ENCODE results near the gene CAPN1. TPM values are rescaled to one million over a fixed set of nuclear protein-coding genes. Genes with fewer than 3 reads are reported as not detected.

Gene CAPN1
- total and polyA plus RNA-seq, 2 of the 13 experiments (the other 11 are each of a cell fraction or from before 2014, with no cell fraction given), result 57.3 to 82.6 TPM

DNA sequence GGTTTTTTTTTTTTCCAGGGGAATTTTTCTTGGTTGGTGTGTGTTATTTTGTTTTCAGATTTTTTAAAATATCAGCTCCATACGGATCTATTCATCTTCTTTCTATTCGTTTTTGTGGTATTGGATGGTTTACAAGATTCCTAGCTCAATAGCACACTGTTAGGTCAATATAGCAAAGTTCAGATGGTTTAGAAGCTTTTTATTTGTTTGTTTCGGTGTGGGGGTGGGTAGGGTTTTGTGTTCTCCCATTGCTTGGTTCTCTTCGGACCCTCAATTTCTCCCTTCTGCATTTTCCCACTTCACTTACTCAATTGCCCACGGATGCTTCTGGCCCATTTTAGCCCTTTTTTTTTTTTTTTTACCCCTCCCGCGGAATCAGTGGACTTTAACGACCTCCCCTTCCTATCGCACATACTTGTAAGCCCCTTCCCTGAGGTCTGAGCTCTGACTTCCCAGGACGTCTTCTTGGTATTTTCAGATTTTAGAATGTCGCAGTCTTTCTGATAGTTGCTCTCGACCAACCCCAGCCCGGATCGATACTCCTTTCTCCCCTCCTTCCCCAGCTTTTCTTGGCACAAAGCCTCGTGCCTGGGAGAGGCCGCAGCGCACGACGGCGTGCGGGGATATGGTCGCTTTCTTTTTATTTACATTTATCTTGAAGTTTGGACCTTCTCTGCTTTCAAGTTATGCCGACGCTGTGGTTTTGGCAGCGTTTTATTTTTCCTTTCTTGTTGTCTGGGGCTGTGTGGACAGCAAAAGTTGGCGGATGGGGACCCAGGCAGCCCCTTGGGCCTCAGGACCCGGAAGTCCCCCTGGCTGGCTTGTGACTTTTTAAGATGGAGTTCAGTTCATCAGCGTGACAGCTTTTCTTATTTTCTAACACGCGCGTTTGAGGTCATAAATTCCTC lies 16.1 kb upstream of the CAPN1 start (continued):
- TF ChIP-seq, protein P1, sequence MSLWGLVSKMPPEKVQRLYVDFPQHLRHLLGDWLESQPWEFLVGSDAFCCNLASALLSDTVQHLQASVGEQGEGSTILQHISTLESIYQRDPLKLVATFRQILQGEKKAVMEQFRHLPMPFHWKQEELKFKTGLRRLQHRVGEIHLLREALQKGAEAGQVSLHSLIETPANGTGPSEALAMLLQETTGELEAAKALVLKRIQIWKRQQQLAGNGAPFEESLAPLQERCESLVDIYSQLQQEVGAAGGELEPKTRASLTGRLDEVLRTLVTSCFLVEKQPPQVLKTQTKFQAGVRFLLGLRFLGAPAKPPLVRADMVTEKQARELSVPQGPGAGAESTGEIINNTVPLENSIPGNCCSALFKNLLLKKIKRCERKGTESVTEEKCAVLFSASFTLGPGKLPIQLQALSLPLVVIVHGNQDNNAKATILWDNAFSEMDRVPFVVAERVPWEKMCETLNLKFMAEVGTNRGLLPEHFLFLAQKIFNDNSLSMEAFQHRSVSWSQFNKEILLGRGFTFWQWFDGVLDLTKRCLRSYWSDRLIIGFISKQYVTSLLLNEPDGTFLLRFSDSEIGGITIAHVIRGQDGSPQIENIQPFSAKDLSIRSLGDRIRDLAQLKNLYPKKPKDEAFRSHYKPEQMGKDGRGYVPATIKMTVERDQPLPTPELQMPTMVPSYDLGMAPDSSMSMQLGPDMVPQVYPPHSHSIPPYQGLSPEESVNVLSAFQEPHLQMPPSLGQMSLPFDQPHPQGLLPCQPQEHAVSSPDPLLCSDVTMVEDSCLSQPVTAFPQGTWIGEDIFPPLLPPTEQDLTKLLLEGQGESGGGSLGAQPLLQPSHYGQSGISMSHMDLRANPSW (CRISPR knock-in tag; IDR thresholded peaks at IDR 0.05; ENCODE audit: borderline replicate concordance), result no peak
- no peak for TF ChIP-seq HOXD1 (CRISPR knock-in tag; IDR thresholded peaks at IDR 0.05)
- no peak for TF ChIP-seq JDP2 (CRISPR knock-in tag; IDR thresholded peaks at IDR 0.05; ENCODE audit: borderline replicate concordance)
- TF ChIP-seq GFI1 (CRISPR knock-in tag; IDR thresholded peaks at IDR 0.05; ENCODE audit: borderline replicate concordance), result peak; percentile 53; the same call in 1 of the 2 replicates
- peak; percentile 72 for TF ChIP-seq FOXK2 (IDR thresholded peaks at IDR 0.05)
- TF ChIP-seq, protein P2, sequence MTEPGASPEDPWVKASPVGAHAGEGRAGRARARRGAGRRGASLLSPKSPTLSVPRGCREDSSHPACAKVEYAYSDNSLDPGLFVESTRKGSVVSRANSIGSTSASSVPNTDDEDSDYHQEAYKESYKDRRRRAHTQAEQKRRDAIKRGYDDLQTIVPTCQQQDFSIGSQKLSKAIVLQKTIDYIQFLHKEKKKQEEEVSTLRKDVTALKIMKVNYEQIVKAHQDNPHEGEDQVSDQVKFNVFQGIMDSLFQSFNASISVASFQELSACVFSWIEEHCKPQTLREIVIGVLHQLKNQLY (CRISPR knock-in tag; IDR thresholded peaks at IDR 0.05), result peak; percentile 61; the same call in 1 of the 2 replicates
- no peak for TF ChIP-seq KLF15 (CRISPR knock-in tag; IDR thresholded peaks at IDR 0.05; ENCODE audit: borderline replicate concordance)
- no peak for TF ChIP-seq ZFAT (CRISPR knock-in tag; conservative IDR thresholded peaks at IDR 0.05)
- no peak for TF ChIP-seq ZKSCAN5 (CRISPR knock-in tag; IDR thresholded peaks at IDR 0.05)
- TF ChIP-seq, protein P3, sequence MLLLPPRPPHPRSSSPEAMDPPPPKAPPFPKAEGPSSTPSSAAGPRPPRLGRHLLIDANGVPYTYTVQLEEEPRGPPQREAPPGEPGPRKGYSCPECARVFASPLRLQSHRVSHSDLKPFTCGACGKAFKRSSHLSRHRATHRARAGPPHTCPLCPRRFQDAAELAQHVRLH (CRISPR knock-in tag; IDR thresholded peaks at IDR 0.05; ENCODE audit: borderline replicate concordance, low read depth), result no peak
- no peak for TF ChIP-seq NBN (conservative IDR thresholded peaks at IDR 0.05)
- no peak for TF ChIP-seq ZNF619 (CRISPR knock-in tag; IDR thresholded peaks at IDR 0.05)
- no peak for TF ChIP-seq ZNF891 (CRISPR knock-in tag; IDR thresholded peaks at IDR 0.05)
- TF ChIP-seq, protein P4, sequence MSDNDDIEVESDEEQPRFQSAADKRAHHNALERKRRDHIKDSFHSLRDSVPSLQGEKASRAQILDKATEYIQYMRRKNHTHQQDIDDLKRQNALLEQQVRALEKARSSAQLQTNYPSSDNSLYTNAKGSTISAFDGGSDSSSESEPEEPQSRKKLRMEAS (IDR thresholded peaks at IDR 0.05), result peak; percentile 96
- TF ChIP-seq ZNF136 (CRISPR knock-in tag; IDR thresholded peaks at IDR 0.05; ENCODE audit: low read depth), result 0 out of 2 replicates have a peak, but pooled peaks have one; percentile 82
- TF ChIP-seq ZFP41 (CRISPR knock-in tag; IDR thresholded peaks at IDR 0.05; ENCODE audit: borderline replicate concordance), result no peak
- TF ChIP-seq, protein P5, sequence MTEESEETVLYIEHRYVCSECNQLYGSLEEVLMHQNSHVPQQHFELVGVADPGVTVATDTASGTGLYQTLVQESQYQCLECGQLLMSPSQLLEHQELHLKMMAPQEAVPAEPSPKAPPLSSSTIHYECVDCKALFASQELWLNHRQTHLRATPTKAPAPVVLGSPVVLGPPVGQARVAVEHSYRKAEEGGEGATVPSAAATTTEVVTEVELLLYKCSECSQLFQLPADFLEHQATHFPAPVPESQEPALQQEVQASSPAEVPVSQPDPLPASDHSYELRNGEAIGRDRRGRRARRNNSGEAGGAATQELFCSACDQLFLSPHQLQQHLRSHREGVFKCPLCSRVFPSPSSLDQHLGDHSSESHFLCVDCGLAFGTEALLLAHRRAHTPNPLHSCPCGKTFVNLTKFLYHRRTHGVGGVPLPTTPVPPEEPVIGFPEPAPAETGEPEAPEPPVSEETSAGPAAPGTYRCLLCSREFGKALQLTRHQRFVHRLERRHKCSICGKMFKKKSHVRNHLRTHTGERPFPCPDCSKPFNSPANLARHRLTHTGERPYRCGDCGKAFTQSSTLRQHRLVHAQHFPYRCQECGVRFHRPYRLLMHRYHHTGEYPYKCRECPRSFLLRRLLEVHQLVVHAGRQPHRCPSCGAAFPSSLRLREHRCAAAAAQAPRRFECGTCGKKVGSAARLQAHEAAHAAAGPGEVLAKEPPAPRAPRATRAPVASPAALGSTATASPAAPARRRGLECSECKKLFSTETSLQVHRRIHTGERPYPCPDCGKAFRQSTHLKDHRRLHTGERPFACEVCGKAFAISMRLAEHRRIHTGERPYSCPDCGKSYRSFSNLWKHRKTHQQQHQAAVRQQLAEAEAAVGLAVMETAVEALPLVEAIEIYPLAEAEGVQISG (CRISPR knock-in tag; IDR thresholded peaks at IDR 0.05), result peak; percentile 70
- peak; percentile 33; the same call in 1 of the 2 replicates for TF ChIP-seq NFKB2 (CRISPR knock-in tag; IDR thresholded peaks at IDR 0.05; ENCODE audit: borderline replicate concordance)
- TF ChIP-seq, protein P6, sequence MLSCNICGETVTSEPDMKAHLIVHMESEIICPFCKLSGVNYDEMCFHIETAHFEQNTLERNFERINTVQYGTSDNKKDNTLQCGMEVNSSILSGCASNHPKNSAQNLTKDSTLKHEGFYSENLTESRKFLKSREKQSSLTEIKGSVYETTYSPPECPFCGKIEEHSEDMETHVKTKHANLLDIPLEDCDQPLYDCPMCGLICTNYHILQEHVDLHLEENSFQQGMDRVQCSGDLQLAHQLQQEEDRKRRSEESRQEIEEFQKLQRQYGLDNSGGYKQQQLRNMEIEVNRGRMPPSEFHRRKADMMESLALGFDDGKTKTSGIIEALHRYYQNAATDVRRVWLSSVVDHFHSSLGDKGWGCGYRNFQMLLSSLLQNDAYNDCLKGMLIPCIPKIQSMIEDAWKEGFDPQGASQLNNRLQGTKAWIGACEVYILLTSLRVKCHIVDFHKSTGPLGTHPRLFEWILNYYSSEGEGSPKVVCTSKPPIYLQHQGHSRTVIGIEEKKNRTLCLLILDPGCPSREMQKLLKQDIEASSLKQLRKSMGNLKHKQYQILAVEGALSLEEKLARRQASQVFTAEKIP (CRISPR knock-in tag; IDR thresholded peaks at IDR 0.05; ENCODE audit: borderline replicate concordance), result no peak
- TF ChIP-seq YEATS2 (CRISPR knock-in tag; IDR thresholded peaks at IDR 0.05; ENCODE audit: borderline replicate concordance), result peak; percentile 45; the same call in 1 of the 2 replicates
- TF ChIP-seq ZFP62 (CRISPR knock-in tag; IDR thresholded peaks at IDR 0.05), result no peak
